GM13977 (cell line): ENCODE data around the gene PRMT9.
A peak's percentile ranks its signal among the peaks of the same experiment; 100 is the strongest.

Experiments used
- DNase-seq: peaks from one replicate; pipeline ENCODE4 v3.0.0; 2012; ENCODE audit warnings: low spot score
- in situ Hi-C: fragments of 300-500 bp; cut with MboI; formaldehyde crosslinking; loops from one replicate; pipeline ENCODE4 v1.12.0; 2022; ENCODE audit warnings: low sequenced_read_pairs, low pct_unique_long_range_greater_than_20kb, mixed read lengths, inconsistent platforms; ENCODE audit not compliant: unreplicated experiment
- TF ChIP-seq, protein P1 (sequence below): IDR thresholded peaks from 2 replicates; pipeline ENCODE4 v1.5.1; 2012; ENCODE audit warnings: mild to moderate bottlenecking, control low read depth; ENCODE audit not compliant: insufficient read depth; ENCODE audit errors: extremely low read depth, missing control alignments

The PRMT9 gene

GRCh38 chr4:147596377-147596776 lies 87.6 kb downstream of the PRMT9 start:
- TF ChIP-seq, protein P1, sequence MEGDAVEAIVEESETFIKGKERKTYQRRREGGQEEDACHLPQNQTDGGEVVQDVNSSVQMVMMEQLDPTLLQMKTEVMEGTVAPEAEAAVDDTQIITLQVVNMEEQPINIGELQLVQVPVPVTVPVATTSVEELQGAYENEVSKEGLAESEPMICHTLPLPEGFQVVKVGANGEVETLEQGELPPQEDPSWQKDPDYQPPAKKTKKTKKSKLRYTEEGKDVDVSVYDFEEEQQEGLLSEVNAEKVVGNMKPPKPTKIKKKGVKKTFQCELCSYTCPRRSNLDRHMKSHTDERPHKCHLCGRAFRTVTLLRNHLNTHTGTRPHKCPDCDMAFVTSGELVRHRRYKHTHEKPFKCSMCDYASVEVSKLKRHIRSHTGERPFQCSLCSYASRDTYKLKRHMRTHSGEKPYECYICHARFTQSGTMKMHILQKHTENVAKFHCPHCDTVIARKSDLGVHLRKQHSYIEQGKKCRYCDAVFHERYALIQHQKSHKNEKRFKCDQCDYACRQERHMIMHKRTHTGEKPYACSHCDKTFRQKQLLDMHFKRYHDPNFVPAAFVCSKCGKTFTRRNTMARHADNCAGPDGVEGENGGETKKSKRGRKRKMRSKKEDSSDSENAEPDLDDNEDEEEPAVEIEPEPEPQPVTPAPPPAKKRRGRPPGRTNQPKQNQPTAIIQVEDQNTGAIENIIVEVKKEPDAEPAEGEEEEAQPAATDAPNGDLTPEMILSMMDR: peak; percentile 19
- in situ Hi-C loops: loop anchor here (25.0 kb wide), 1 partner anchor 434 kb away; no protein-coding TSS in a partner anchor
- DNase-seq: peak; percentile 17

GRCh38 chr4:147594578-147594977 lies 89.4 kb downstream of the PRMT9 start:
- TF ChIP-seq, protein P1: no peak
- in situ Hi-C loops: loop anchor here (25.0 kb wide), 1 partner anchor 432 kb away; no protein-coding TSS in a partner anchor
- no peak for DNase-seq

DNA sequence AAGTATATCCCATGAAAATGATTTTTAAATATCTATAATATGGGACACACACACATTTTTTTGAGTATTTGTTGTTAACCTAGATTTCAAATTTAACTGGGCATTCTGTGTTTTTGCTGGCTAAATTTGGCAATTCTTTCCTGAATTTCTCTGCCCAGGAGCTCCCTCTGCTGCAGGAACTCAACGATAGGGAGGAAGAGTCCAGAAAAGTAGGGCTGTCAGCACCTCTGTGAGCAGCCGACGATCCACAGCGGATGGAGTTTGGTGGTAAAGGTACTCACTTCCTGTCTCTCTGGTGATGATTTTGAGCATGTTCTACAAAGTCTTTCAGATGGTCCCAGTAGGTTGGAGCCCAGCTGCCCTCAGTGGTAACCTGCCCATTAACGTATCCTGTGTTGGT lies 89.9 kb downstream of the PRMT9 start:
- in situ Hi-C loops: loop anchor here (25.0 kb wide), 1 partner anchor 432 kb away; no protein-coding TSS in a partner anchor
- TF ChIP-seq, protein P1: no peak
- DNase-seq: no peak

GRCh38 chr4:147591106-147591505 lies 92.9 kb downstream of the PRMT9 start:
- DNase-seq: no peak
- in situ Hi-C loops: loop anchor here (25.0 kb wide), 1 partner anchor 429 kb away; no protein-coding TSS in a partner anchor
- TF ChIP-seq, protein P1: no peak

DNA sequence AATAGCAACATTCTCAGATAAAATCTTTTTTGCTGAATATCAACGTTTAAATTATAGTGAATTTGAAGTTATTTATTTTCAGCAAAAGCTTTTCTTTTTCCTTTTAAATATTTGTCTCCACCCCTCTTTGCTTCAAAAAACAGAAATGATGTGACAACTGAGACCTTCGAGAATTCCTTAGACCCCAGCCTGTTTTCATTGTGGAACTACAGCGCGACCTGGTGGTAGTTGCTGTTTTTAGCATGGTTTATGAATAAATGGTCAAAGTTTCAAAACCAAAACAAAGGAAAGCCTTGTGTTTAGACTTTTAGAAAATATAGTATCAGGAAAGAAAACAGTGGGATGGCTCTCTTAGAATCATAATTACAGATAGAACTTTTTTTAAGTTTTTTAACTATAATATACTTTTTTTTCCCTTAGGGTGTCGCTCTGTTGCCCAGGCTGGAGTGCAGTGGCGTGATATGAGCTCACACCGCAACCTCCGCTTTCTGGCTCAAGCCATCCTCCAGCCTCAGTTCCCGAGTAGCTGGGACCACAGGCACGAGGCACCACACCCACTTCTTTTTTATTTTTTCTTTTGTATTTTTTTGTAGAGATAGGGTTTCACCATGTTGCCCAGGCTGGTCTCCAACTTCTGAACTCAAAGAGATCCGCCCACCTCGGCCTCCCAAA lies 93.6 kb downstream of the PRMT9 start:
- TF ChIP-seq, protein P1: peak; percentile 84
- DNase-seq: peak; percentile 63
- in situ Hi-C loops: loop anchor here (25.0 kb wide), 1 partner anchor 428 kb away; no protein-coding TSS in a partner anchor

GRCh38 chr4:147589586-147589985 lies 94.4 kb downstream of the PRMT9 start:
- DNase-seq: no peak
- in situ Hi-C loops: loop anchor here (25.0 kb wide), 1 partner anchor 427 kb away; no protein-coding TSS in a partner anchor
- TF ChIP-seq, protein P1: no peak
